ENCODE data around the gene GOLGA6L10.
"Not testable (repeated sequence)": the region's sequence is repeated elsewhere in the genome, so short reads cannot be mapped to it uniquely, and the experiment has no call there.

The GOLGA6L10 gene

DNA sequence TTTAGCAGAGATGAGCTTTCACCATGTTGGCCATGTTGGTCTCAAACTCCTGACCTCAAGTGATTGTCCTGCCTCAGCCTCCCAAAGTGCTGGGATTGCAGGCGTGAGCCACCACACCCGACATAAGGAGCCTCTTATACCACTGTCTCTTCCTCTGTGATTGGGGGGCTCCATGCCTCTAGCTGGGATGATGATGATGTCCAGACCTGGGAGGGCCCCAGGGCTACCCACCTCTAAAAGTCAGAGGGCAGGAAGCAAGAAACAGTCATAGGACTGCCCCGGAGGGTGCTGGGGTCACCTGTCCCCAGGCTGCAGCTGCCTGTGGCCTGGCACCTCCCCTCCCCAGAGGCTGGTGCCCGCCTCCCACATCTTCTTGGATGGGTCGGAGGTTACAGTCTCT lies 5.4 kb downstream of the GOLGA6L10 start:
- in situ Hi-C loops (cut with HindIII; ENCODE audit: low sequenced_read_pairs) = not testable (repeated sequence)

DNA sequence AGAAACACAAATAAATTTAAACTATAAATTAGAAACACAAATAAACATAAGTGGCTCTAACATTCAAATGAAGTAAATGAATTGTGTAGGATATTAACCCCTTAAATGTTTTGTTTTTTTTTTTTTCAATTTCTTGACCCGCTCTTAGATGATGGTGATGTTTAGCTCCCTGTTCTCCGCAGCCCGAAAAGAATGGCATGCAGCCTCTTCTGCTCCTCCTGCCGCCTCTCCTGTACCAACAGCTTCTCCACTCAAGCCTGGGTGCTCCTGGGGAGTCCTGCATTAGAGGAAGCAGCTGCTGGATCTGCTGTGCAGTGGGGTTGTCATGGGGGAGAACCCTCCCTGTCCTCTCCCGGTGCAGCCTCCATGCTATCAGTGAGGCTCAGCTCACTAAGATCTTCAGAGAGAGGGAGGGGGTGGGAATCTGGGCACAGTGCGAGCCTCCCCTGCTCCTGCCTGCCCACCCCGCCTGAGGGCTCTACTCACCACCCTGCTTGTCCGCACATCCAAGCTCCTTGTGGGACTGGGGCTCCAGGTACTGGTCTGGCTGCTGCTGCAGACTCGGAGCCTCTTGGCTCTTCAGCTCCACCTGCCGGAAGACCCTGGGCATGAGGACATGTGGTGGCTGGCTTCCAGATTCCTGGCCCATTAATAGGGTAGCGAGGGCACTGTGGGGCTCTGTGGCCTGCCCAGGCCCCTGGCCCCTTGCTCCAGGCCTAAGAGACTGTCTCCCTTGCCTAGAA lies 6.5 kb downstream of the GOLGA6L10 start:
- in situ Hi-C loops (cut with HindIII; ENCODE audit: low sequenced_read_pairs) = not testable (repeated sequence)

DNA sequence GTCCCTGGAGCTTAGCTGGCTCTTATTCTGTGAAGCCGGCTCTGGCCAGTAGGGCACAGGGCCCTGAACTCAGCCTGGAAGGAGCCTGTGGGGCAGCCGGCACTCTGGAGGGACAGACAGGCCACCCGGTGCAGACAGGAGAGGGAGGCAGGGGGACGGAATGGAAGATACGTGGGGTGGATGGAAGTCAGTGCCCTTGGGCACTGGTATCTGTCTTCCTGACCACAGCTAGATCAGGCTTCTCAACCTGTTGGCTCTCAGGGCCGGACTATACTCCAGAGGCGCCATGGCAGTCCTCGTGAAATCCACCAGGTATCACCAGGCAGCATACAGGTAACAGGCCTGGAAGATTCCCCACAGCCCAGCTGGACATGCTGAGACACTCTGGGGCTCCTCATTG lies 10.7 kb downstream of the GOLGA6L10 start:
- in situ Hi-C loops (cut with HindIII; ENCODE audit: low sequenced_read_pairs) = not testable (repeated sequence)

DNA sequence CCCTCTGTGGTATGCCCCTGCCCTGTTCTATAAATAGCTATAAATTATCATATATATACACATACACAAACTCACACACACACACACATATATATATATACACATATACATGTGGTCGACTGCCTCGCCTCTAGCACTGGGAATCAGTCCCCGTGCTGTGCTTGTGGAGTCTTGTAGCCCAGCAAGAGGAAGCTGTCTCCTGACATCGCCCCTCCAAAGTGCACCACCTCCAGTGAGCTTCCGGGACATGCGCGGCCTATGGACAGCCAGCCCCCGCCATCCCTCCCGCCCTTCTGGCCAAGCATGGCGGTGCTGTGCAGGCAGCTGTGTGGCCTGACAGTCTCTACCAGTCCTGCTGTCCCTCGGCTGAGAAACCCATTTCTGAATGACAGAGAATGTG lies 11.2 kb downstream of the GOLGA6L10 start:
- in situ Hi-C loops (cut with HindIII; ENCODE audit: low sequenced_read_pairs) = not testable (repeated sequence)

DNA sequence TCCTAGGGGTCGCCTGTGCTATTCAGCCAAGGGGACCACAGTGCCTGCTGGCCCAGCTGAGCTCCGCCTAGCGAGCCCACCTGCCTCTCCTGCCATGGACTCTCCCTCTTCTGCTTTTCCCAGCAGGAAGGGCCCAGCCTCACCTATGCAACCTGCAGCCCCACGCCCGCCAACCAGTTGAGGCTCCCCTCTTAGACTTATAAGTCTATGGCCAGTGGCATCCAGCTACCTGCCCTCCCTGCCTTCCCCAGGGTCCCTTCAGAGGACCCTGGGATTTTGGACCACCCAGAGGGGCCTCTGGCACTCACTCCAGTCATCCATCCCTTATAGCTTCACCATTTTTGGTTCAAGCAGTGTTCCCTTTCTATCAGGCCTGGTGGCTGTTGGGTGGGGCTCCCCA lies 12.2 kb downstream of the GOLGA6L10 start:
- in situ Hi-C loops (cut with HindIII; ENCODE audit: low sequenced_read_pairs) = not testable (repeated sequence)

DNA sequence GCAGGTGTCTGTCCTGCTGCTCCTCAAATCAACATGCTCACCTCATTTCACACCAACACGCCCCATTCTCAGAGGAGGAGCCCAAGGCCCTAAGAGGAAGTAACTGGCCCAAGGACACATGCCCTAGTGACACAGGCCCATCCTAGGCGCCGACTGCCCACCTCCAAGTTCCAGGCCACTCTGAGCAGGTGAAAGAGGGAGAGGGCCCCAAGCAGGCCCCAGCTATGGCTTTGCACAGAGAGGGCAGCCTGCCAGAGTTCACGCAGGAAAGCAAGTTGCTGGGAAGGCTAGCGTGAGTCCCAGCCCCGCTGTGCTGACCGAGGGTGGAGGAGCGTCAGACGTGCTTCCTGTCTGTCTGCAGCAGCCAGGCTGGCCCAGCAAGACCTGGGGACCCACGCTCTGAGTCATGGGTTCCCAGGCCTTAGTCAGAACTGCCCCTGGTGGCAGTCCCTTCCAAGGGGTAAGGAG lies 13.1 kb downstream of the GOLGA6L10 start:
- in situ Hi-C loops (cut with HindIII; ENCODE audit: low sequenced_read_pairs) = not testable (repeated sequence)

DNA sequence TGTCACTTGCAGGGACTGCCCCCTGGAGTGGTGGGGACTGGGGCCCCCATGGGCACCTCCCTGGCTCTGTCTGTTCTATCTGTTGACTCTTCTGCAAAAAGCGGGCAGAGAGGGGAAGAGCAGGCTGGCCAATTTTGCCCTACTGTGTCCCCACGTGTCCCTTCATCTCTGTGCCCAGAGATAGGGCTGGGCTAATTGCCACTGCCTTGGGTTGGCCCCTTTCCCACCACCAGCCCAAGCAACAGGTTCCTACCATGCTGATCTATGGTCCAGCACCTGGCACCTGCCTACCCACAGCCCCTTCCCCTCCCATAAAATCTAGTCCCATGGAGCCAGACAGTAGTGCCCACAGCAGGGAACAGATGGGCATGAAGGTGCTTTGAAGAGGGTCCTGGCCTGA lies 14.3 kb downstream of the GOLGA6L10 start:
- in situ Hi-C loops (cut with HindIII; ENCODE audit: low sequenced_read_pairs) = not testable (repeated sequence)

DNA sequence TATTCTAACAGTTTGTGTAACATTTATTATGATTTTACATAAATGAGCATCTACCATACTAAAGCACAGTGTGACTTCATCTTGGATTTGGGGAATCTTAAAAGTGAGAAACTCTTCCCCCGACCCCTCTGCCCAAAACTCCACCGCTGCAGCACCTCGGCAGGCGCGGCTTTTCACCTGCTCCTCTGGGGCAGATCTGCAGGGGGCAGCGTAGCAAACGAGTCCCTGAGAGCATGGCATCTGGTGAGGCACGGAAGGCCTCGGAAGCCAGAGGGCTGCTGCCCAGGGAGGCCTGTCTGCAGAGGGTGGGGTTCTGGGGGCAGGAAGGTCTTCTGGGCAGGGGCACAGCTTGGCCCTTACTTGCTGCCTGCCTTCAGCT lies 14.7 kb downstream of the GOLGA6L10 start:
- in situ Hi-C loops (cut with HindIII; ENCODE audit: low sequenced_read_pairs) = not testable (repeated sequence)

DNA sequence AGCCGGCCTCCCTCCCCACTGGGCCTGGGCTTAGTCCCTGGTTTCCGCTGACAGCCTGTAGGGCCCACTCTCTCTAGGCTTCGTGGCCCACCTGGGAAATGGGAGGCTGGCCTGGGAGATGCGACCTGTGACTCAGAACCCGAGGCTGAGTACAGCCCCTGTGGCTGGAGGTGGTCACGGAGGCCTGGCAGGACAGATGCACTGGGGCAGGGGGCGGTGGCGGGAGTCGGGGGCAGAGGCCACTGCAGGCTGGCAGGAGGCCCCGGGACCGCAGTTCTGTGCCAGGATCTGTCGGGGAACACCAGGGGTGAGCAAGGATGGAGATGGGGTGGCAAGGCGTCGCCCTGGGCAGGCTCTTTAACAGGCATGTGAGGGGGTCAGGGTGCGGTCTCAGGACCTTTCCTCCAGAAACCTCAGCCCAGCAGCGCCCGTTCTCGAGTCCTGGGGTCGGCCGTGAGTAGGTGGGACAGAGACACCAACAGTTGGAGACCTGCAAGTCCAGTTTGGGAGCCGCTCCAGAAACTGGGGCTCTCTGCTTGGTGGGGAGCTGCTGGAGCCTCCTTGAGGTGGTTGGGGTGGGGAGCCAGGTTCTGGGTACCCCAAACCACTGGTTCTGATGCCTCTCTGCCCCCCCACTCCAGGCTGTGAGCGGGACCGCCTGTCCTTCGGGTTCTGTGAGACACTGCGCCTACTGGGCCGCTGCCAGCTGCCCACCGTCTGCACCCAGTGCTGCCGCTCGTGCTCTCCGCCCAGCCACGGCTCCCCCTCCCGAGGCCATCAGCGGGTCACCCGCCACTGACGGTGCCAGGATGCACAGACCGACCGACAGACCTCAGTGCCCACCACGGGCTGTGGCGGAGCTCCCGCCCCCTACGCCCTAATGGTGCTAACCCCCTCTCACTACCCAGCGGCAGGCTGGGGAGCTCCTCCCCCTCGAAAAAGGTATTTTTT lies 15.4 kb downstream of the GOLGA6L10 start:
- in situ Hi-C loops (cut with HindIII; ENCODE audit: low sequenced_read_pairs) = not testable (repeated sequence)

DNA sequence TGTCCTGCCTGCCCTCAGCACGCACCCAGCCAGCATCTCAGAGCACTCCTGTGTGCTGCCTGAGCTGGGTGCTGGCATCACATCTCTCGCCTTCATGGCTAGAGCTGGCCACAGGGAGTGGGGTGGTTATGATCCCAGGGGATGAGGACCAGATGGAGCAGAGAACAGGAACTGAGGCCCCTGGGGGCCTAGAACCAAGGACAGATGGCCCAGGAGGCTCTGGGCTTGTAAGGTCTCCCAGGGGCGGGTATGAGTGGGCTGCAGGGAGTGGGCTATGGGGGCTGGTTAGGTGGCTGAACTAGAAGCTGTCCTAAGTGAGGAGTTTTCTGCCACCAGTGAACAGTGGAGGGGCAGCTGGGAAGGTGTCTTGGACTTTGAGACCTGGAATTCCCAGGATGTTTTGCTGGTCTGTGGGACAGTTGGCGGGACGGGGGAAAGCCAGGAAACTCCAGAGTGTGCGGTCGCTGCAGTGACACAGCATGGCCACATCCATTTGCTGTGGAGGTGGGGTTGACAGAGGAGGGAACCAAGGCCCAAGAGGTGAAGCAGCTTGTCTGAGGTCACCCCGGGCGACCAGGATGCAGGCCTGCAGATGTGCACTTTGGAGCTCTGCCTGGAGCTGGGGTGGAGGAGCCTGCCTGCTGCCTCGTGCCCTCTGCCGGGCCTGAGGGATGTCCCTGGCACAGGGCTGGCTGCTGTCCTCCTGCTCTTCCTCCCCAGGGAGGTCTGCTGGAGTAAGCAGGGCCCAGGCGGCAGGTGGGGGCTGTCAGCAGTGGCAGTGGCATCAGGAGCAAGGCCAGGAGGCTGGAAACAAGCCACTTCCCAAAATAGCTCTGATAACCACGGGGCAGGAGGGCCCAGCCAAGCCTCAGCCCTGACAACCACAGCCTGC lies 16.3 kb downstream of the GOLGA6L10 start:
- in situ Hi-C loops (cut with HindIII; ENCODE audit: low sequenced_read_pairs) = not testable (repeated sequence)

DNA sequence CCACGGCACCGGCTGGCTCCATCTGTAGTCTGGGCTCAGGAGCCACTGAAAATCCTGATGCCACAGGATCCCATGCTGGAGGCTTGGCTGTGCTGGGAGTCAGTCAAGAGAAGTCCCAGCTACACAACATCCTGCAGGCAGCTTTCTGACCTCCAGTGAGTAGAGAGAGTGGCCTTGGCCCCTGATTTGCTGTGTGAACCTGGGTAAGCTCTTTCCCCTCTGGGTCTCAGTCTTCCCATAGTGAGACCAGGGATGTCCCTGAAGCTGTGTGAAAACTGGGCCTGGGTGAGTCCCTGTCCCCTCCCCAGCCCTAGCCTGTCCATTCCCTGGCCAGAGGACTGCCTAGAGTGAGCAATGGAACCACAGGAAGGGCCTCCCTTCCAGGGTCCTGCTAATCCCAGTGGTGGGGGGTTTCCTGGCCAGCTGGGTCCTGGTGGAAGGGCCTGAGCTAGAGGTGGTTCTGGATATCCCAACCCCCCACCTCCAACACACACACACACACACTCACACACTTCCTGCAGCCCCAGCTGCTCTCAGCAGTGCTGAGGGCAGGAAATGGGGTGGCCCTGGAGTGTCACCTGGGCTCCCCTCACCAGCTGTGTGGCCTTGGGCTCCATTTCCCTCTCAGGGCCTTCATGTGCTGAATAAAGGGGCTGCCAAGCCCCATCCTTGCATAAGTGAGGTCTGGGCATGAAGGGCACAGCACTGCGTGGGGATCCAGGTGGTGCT lies 17.5 kb downstream of the GOLGA6L10 start:
- in situ Hi-C loops (cut with HindIII; ENCODE audit: low sequenced_read_pairs) = not testable (repeated sequence)

DNA sequence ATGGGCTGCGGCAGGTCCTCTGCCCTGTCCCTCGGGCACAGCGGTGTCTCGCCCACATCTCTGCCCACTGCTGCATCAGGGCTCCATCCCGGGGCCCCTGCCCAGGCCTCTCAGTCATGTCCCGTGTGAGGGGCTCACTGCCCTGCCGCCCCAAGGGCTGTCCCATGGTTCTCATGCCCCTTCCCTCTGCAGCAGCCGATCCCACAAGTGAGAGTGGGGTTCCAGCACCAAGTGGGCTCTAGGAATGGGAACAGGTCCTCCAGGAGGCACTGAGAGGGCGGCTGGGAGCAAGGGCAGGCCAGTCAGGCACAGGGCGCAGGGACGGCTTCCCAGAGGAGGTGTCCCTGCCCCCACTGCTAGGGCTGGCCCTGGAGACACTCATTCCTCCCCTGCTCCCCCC lies 18.4 kb downstream of the GOLGA6L10 start:
- in situ Hi-C loops (cut with HindIII; ENCODE audit: low sequenced_read_pairs) = not testable (repeated sequence)

DNA sequence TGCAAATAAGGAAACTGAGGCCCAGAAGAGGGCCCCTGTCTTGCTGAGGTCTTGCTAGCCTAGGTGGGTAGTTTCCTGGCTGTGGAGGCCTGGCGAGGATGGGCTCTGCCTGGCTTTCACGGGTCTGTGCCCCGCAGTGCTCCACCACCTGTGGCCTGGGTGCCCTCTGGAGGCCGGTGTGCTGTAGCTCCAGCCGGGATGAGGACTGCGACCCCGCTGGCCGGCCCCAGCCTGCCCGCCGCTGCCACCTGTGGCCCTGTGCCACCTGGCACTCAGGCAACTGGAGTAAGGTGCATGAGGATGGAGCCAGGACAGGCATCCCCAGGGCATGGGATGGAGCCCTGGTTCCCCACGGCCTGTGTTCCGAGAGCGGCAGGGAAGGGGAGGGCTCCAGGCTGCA lies 20.2 kb downstream of the GOLGA6L10 start:
- in situ Hi-C loops (cut with HindIII; ENCODE audit: low sequenced_read_pairs) = not testable (repeated sequence)

DNA sequence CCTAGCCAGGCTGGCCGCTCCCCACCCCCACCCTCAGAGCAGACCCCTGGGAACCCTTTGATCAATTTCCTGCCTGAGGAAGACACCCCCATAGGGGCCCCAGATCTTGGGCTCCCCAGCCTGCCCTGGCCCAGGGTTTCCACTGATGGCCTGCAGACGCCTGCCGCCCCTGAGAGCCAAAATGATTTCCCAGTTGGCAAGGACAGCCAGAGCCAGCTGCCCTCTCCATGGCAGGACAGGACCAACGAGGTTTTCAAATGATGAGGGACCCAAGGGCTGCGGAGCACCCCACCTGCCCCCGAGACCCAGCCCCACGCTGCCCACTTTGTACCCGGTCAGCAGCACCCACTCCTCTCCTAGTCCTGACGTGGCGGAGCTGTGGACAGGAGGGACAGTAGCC lies 21.9 kb downstream of the GOLGA6L10 start:
- in situ Hi-C loops (cut with HindIII; ENCODE audit: low sequenced_read_pairs) = not testable (repeated sequence)

DNA sequence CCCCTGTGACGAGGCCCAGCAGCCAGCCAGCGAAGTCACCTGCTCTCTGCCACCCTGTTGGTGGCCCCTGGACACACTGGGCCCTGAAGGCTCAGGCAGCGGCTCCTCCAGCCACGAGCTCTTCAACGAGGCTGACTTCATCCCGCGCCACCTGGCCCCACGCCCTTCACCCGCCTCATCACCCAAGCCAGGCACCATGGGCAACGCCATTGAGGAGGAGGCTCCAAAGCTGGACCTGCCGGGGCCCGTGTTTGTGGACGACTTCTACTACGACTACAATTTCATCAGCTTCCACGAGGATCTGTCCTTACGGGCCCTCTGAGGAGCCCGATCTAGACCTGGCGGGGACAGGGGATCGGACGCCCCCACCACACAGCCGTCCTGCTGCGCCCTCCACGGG lies 22.4 kb downstream of the GOLGA6L10 start:
- in situ Hi-C loops (cut with HindIII; ENCODE audit: low sequenced_read_pairs) = not testable (repeated sequence)

DNA sequence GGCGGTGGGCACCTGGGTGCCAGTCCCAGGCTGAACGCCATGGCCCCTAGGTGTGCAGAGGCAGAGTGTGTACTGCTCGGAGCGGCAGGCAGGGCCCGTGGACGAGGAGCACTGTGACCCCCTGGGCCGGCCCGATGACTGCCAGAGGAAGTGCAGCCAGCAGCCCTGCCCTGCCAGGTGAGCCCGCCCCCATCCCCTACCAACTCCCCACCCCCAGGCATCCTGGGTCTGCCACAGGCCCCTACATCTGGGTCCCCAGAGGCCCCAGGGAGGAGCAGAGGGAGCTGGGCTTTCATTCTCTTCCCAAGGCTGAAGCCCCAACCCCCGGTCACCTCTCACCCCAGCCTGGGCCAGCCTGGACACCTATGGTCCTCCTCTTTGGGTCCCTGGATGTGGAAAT lies 23.6 kb downstream of the GOLGA6L10 start:
- in situ Hi-C loops (cut with HindIII; ENCODE audit: low sequenced_read_pairs) = not testable (repeated sequence)

DNA sequence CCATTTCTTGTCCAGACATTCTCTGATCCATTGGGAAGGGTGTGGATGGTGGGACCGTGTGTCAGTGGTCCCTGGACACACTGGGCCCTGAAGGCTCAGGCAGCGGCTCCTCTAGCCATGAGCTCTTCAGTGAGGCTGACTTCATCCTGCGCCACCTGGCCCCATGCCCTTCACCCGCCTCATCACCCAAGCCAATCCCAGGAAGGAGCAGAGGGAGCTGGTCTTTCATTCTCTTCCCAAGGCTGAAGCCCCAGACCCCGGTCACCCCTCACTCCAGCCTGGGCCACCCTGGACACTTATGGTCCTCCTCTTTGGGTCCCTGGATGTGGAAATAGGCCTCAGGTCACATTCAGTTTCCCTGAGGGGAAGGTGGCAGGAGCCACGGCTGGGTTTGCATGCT lies 24.4 kb downstream of the GOLGA6L10 start:
- in situ Hi-C loops (cut with HindIII; ENCODE audit: low sequenced_read_pairs) = not testable (repeated sequence)

DNA sequence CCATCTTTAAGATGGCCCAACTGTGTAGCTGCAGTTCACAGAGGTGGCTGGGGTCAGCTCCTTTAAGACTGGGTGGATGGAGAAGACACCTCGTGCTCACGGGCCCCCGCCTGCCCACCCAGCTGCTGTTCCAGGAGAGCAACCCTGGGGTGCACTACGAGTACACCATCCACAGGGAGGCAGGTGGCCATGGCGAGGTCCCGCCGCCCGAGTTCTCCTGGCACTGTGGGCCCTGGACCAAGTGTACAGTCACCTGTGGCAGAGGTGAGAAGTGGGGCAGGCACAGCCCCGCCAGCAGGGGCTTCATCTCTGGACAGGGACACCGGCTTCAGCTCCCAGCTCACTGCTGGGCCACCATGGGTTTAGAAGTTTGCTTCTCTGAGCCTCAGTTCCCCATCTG lies 26.8 kb downstream of the GOLGA6L10 start:
- in situ Hi-C loops (cut with HindIII; ENCODE audit: low sequenced_read_pairs) = not testable (repeated sequence)

DNA sequence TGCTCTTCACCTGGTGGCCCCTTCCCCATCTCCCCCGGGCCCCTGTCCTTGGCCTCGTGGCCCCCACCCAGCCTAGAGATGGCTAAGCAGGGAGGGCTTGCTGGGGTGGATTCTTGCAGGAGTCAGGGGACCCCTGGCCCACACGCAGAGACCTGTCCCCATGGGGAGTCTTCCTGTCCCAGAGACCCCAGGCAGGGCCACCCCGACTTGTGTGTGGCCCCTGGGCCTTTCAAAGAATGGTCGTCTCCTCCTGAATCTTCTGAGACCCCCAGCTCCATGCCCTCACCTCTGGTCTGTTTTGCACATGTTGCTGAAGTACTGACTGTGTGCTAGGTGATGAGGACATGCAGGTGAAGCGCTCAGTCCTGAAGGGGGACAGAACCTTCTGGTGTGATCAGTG lies 28.4 kb downstream of the GOLGA6L10 start:
- in situ Hi-C loops (cut with HindIII; ENCODE audit: low sequenced_read_pairs) = not testable (repeated sequence)

All from endothelial cell of hepatic sinusoid (primary cell).